K562 (cell line): Measurements from ENCODE around the gene ZNF474. TPM values are rescaled to one million over a fixed set of nuclear protein-coding genes. Genes with fewer than 3 reads are reported as not detected.

Experiments
- POLR2A ChIP-seq: fragments of 450-650 bp; conservative IDR thresholded peaks from 2 replicates; pipeline ENCODE4 v1.6.1; 2016
- ZNF143 ChIP-seq: sonication (generic); formaldehyde crosslinking; IDR thresholded peaks from 2 replicates; pipeline ENCODE4 v1.9.0; 2022; ENCODE audit warnings: mild to moderate bottlenecking, missing genetic modification reagents
- ZNF707 ChIP-seq: fragments of 250-450 bp; sonication (Bioruptor Pico); conservative IDR thresholded peaks from 2 replicates; pipeline ENCODE4 v1.8.0; 2022; ENCODE audit warnings: inconsistent platforms, mild to moderate bottlenecking, moderate library complexity
- polyA plus RNA-seq, 8 experiments: library from polyadenylated mRNA; depleted of rRNA in 4 of 8; stranded (reverse) in 5 of 8; unstranded in 3 of 8; fragments of >200 nt; fragmentation: Nextera tagmentation in 2 of 8; fragmentation: Illumina TruSeq in 1 of 8; extraction: Ambion mirVana in 2 of 8; extraction: Trizol in 1 of 8; gene quantifications; 2 replicates each; pipeline versions ENCODE4 v1.2.1 to v1.2.3, GENCODE V29; 2011 to 2014; ENCODE audit warnings: inconsistent platforms in 1 of 8, missing spikeins in 1 of 8
- total RNA-seq, 7 experiments: library from RNA; depleted of rRNA in 6 of 7; stranded (reverse); fragments of >200 nt in 6 of 7; fragmentation: Illumina TruSeq in 2 of 7; extraction: Trizol in 2 of 7; gene quantifications; 2 replicates each; pipeline versions ENCODE4 v1.2.1 to v1.2.3, GENCODE V29; 2011 to 2021; ENCODE audit warnings: low replicate concordance in 1 of 7
- TF ChIP-seq, protein P1 (sequence below): fragments of 450-650 bp; IDR thresholded peaks from 2 replicates; pipeline ENCODE4 v1.6.1; 2017; ENCODE audit warnings: mild to moderate bottlenecking, moderate library complexity
- TF ChIP-seq, protein P2 (sequence below), 2 experiments: IDR thresholded peaks in 1 of 2; conservative IDR thresholded peaks in 1 of 2; 2 replicates each; pipeline ENCODE4 v1.6.1; 2016; ENCODE audit warnings: low read depth in 2 of 2, mild to moderate bottlenecking in 1 of 2, missing compliant biosample characterization in 1 of 2, missing genetic modification characterization in 1 of 2, moderate library complexity in 1 of 2
- TF ChIP-seq, protein P3 (sequence below): sonication (generic); formaldehyde crosslinking; IDR thresholded peaks from 2 replicates; pipeline ENCODE4 v1.8.0; 2022; ENCODE audit warnings: mild to moderate bottlenecking, missing genetic modification reagents

Gene ZNF474
- total and polyA plus RNA-seq, 9 of the 15 experiments (the other 6 are each of a cell fraction or from before 2014, with no cell fraction given) = 0.16 to 0.62 (median 0.39) TPM

DNA sequence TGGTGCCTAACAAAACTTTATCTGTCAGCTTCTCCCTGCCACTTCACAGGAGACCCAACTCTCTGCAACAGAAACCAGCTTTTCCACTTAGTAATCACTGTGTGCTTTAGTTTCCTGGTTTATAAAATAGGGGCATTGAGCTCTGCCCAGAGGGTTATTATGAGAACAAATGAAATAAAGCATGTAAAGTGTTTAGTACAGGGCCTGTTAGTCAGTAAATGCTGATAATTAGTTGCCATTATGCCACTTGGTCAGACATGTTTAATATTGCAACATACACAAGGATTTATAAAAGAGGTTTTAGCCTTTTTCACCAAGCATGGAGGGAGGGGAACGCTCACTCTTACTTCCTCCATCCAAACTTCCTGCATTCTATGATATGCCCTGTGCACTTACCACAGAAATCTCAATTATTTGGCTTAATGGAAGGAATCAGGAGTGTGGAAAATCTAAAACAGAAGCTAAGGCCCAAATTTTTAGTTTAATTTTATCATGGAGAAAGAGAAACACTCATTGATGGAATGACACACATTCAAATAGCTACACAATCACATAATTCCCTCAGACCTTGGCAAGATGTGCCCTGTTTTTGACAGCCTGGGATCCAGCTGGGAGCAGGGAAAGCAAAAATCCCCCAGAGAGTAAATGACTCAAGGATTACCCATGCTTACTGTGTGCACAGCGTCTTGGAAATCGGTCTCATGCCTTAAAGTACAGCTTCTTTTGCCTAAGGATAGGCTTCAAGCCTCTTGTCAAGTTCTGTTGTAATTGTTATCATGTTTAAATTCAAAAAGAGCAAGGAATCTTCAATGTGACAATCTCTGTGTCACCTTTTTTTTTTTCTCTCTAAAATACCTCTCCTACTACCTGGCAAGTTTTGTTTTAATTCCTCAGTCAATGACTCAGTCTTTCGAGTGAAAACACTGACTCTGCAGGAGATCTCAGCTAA lies 34.0 kb downstream of the ZNF474 start (continued):
- TF ChIP-seq, protein P1, sequence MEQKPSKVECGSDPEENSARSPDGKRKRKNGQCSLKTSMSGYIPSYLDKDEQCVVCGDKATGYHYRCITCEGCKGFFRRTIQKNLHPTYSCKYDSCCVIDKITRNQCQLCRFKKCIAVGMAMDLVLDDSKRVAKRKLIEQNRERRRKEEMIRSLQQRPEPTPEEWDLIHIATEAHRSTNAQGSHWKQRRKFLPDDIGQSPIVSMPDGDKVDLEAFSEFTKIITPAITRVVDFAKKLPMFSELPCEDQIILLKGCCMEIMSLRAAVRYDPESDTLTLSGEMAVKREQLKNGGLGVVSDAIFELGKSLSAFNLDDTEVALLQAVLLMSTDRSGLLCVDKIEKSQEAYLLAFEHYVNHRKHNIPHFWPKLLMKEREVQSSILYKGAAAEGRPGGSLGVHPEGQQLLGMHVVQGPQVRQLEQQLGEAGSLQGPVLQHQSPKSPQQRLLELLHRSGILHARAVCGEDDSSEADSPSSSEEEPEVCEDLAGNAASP = no peak
- TF ChIP-seq POLR2A (no peak), ZNF143 (CRISPR knock-in tag) (no peak), ZNF707 (CRISPR knock-in tag) (no peak)
- TF ChIP-seq, protein P2, sequence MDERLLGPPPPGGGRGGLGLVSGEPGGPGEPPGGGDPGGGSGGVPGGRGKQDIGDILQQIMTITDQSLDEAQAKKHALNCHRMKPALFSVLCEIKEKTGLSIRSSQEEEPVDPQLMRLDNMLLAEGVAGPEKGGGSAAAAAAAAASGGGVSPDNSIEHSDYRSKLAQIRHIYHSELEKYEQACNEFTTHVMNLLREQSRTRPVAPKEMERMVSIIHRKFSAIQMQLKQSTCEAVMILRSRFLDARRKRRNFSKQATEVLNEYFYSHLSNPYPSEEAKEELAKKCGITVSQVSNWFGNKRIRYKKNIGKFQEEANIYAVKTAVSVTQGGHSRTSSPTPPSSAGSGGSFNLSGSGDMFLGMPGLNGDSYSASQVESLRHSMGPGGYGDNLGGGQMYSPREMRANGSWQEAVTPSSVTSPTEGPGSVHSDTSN (CRISPR knock-in tag; IDR thresholded peaks at IDR 0.05; ENCODE audit: low read depth) = no peak
- TF ChIP-seq, protein P2 (tag; conservative IDR thresholded peaks at IDR 0.05; ENCODE audit: low read depth) = no peak
- TF ChIP-seq, protein P3, sequence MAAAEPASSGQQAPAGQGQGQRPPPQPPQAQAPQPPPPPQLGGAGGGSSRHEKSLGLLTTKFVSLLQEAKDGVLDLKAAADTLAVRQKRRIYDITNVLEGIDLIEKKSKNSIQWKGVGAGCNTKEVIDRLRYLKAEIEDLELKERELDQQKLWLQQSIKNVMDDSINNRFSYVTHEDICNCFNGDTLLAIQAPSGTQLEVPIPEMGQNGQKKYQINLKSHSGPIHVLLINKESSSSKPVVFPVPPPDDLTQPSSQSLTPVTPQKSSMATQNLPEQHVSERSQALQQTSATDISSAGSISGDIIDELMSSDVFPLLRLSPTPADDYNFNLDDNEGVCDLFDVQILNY = no peak
